Suppressor macrophage treated with lipopolysaccharide for 1 hour (primary cell): Measurements from ENCODE around the gene TPCN1.

Experiments used
- DNase-seq, 3 donors: peaks; one replicate each; pipeline ENCODE4 v3.0.0-alpha.2; 2020 to 2022

The TPCN1 gene

GRCh38 chr12:113263431-113263963 lies 42.2 kb downstream of the TPCN1 start:
- DNase-seq = no peak

GRCh38 chr12:113266106-113266895 lies 45.0 kb downstream of the TPCN1 start:
- no peak for DNase-seq

- DNase-seq = no peak
Measured at GRCh38 chr12:113267621-113268020, 46.4 kb downstream of the TPCN1 start.

- no peak for DNase-seq
Measured at GRCh38 chr12:113268136-113268535, 46.9 kb downstream of the TPCN1 start.

- DNase-seq = no peak
Measured at GRCh38 chr12:113268621-113269020, 47.4 kb downstream of the TPCN1 start.

GRCh38 chr12:113269257-113269943 lies 48.1 kb downstream of the TPCN1 start:
- no peak for DNase-seq

- no peak for DNase-seq
Measured at GRCh38 chr12:113270709-113271009, 49.4 kb downstream of the TPCN1 start.

GRCh38 chr12:113271466-113271852 lies 50.2 kb downstream of the TPCN1 start:
- DNase-seq = no peak

GRCh38 chr12:113271853-113272561 lies 50.7 kb downstream of the TPCN1 start:
- DNase-seq = peak; percentile 92 to 94 (median 93)

- DNase-seq = no peak
Measured at GRCh38 chr12:113273053-113273725, 51.9 kb downstream of the TPCN1 start.

GRCh38 chr12:113274848-113275247 lies 53.6 kb downstream of the TPCN1 start:
- no peak for DNase-seq

- peak in 2 of 3 donors; percentile 13 to 16 for DNase-seq
Measured at GRCh38 chr12:113276306-113276705, 55.0 kb downstream of the TPCN1 start.

- no peak for DNase-seq
Measured at GRCh38 chr12:113276946-113277500, 55.8 kb downstream of the TPCN1 start.

- no peak for DNase-seq
Measured at GRCh38 chr12:113277511-113277910, 56.2 kb downstream of the TPCN1 start.

- DNase-seq = no peak
Measured at GRCh38 chr12:113278141-113278540, 56.9 kb downstream of the TPCN1 start.

- DNase-seq = no peak
Measured at GRCh38 chr12:113278633-113279032, 57.4 kb downstream of the TPCN1 start.

GRCh38 chr12:113284751-113285150 lies 63.5 kb downstream of the TPCN1 start:
- no peak for DNase-seq

- no peak for DNase-seq
Measured at GRCh38 chr12:113285679-113286610, 64.7 kb downstream of the TPCN1 start.

GRCh38 chr12:113286712-113287111 lies 65.4 kb downstream of the TPCN1 start:
- DNase-seq = no peak

GRCh38 chr12:113287146-113287898 lies 66.1 kb downstream of the TPCN1 start:
- no peak for DNase-seq

- DNase-seq = no peak
Measured at GRCh38 chr12:113287899-113288282, 66.6 kb downstream of the TPCN1 start.
